K562 (cell line): ENCODE results near the gene TARM1. TPM values are rescaled to one million over a fixed set of nuclear protein-coding genes. Genes with fewer than 3 reads are reported as not detected.
A peak's percentile ranks its signal among the peaks of the same experiment; 100 is the strongest.

Experiments used
- C11orf30 ChIP-seq: fragments of 450-650 bp; IDR thresholded peaks from 2 replicates; pipeline ENCODE4 v1.6.1; 2016; ENCODE audit warnings: low read depth, mild to moderate bottlenecking
- CREB5 ChIP-seq: fragments of 250-450 bp; sonication (Bioruptor Pico); IDR thresholded peaks from 2 replicates; pipeline ENCODE4 v1.5.0; 2020; ENCODE audit warnings: mild to moderate bottlenecking
- DMBX1 ChIP-seq: fragments of 250-450 bp; sonication (Bioruptor Pico); IDR thresholded peaks from 2 replicates; pipeline ENCODE4 v1.8.0; 2022; ENCODE audit warnings: inconsistent platforms, mild to moderate bottlenecking, moderate library complexity, borderline replicate concordance
- HIVEP1 ChIP-seq: fragments of 250-450 bp; sonication (Bioruptor Pico); IDR thresholded peaks from 2 replicates; pipeline ENCODE4 v1.4.0; 2020; ENCODE audit warnings: mild to moderate bottlenecking
- HOXB6 ChIP-seq: fragments of 250-450 bp; sonication (Bioruptor Pico); IDR thresholded peaks from 2 replicates; pipeline ENCODE4 v1.5.1; 2022; ENCODE audit warnings: mild to moderate bottlenecking, borderline replicate concordance
- KLF13 ChIP-seq: fragments of 450-650 bp; IDR thresholded peaks from 2 replicates; pipeline ENCODE4 v1.6.1; 2016; ENCODE audit warnings: missing genetic modification characterization, low read depth, mild to moderate bottlenecking, missing compliant biosample characterization, moderate library complexity, borderline replicate concordance
- KLF6 ChIP-seq: fragments of 250-450 bp; sonication (Bioruptor Pico); IDR thresholded peaks from 2 replicates; pipeline ENCODE4 v1.4.0; 2020; ENCODE audit warnings: mild to moderate bottlenecking, moderate library complexity, borderline replicate concordance
- MAZ ChIP-seq, 2 experiments: fragments of 450-650 bp in 1 of 2; sonication (generic) in 1 of 2; formaldehyde crosslinking; IDR thresholded peaks in 1 of 2; conservative IDR thresholded peaks in 1 of 2; 2 replicates each; pipeline versions ENCODE4 v1.4.0 to v1.5.0; 2020; ENCODE audit warnings: mild to moderate bottlenecking in 1 of 2, missing genetic modification reagents in 1 of 2
- NFE2 ChIP-seq: IDR thresholded peaks from 2 replicates; pipeline ENCODE4 v1.6.1; 2014; ENCODE audit warnings: antibody characterized with exemption, low read depth
- NFE2L1 ChIP-seq: fragments of 450-650 bp; IDR thresholded peaks from 2 replicates; pipeline ENCODE4 v1.6.1; 2016; ENCODE audit warnings: missing genetic modification characterization, low read depth, mild to moderate bottlenecking, missing compliant biosample characterization, moderate library complexity, borderline replicate concordance
- POLR2G ChIP-seq: fragments of 200-400 bp; formaldehyde crosslinking; IDR thresholded peaks from 2 replicates; pipeline ENCODE4 v1.6.1; 2017; ENCODE audit warnings: low read depth, mild to moderate bottlenecking, antibody characterized with exemption, low read length, moderate library complexity
- RBM34 ChIP-seq: fragments of 200-400 bp; formaldehyde crosslinking; IDR thresholded peaks from 2 replicates; pipeline ENCODE4 v1.6.1; 2018; ENCODE audit warnings: low read length, borderline replicate concordance; ENCODE audit not compliant: insufficient read depth
- RFX1 ChIP-seq: fragments of 450-650 bp; IDR thresholded peaks from 2 replicates; pipeline ENCODE4 v1.6.1; 2016; ENCODE audit warnings: mild to moderate bottlenecking, moderate library complexity
- SMARCA4 ChIP-seq: fragments of 450-650 bp; IDR thresholded peaks from 2 replicates; pipeline ENCODE4 v1.6.1; 2016
- TOE1 ChIP-seq, 2 experiments: fragments of 450-650 bp in 1 of 2; sonication (generic) in 1 of 2; formaldehyde crosslinking in 1 of 2; IDR thresholded peaks; 2 replicates each; pipeline versions ENCODE4 v1.7.1 to v1.8.0; 2016 to 2022; ENCODE audit warnings: borderline replicate concordance in 2 of 2, mild to moderate bottlenecking in 2 of 2, antibody characterized with exemption in 1 of 2, inconsistent platforms in 1 of 2, low read depth in 1 of 2, missing genetic modification reagents in 1 of 2, moderate library complexity in 1 of 2
- YBX1 ChIP-seq: fragments of 450-650 bp; IDR thresholded peaks from 2 replicates; pipeline ENCODE4 v1.7.1; 2016; ENCODE audit warnings: mild to moderate bottlenecking
- ZBTB9 ChIP-seq: fragments of 450-650 bp; formaldehyde crosslinking; IDR thresholded peaks from 2 replicates; pipeline ENCODE4 v1.4.0; 2020; ENCODE audit warnings: mild to moderate bottlenecking, moderate library complexity
- ZNF274 ChIP-seq: IDR thresholded peaks from 2 replicates; pipeline ENCODE4 v1.6.1; 2011; ENCODE audit warnings: low read depth, mild to moderate bottlenecking, low read length, moderate library complexity, borderline replicate concordance
- ZNF75A ChIP-seq: fragments of 450-650 bp; formaldehyde crosslinking; IDR thresholded peaks from 2 replicates; pipeline ENCODE4 v1.4.0; 2020; ENCODE audit warnings: mild to moderate bottlenecking
- ZNF778 ChIP-seq: fragments of 450-650 bp; formaldehyde crosslinking; IDR thresholded peaks from 2 replicates; pipeline ENCODE4 v1.4.0; 2020; ENCODE audit warnings: mild to moderate bottlenecking, moderate library complexity
- polyA plus RNA-seq, 8 experiments: library from polyadenylated mRNA; depleted of rRNA in 4 of 8; stranded (reverse) in 5 of 8; unstranded in 3 of 8; fragments of >200 nt; fragmentation: Nextera tagmentation in 2 of 8; fragmentation: Illumina TruSeq in 1 of 8; extraction: Ambion mirVana in 2 of 8; extraction: Trizol in 1 of 8; gene quantifications; 2 replicates each; pipeline versions ENCODE4 v1.2.1 to v1.2.3, GENCODE V29; 2011 to 2014; ENCODE audit warnings: inconsistent platforms in 1 of 8, missing spikeins in 1 of 8
- total RNA-seq, 7 experiments: library from RNA; depleted of rRNA in 6 of 7; stranded (reverse); fragments of >200 nt in 6 of 7; fragmentation: Illumina TruSeq in 2 of 7; extraction: Trizol in 2 of 7; gene quantifications; 2 replicates each; pipeline versions ENCODE4 v1.2.1 to v1.2.3, GENCODE V29; 2011 to 2021; ENCODE audit warnings: low replicate concordance in 1 of 7

Gene TARM1
- total and polyA plus RNA-seq, 9 of the 15 experiments (the other 6 are each of a cell fraction or from before 2014, with no cell fraction given) = not detected

DNA sequence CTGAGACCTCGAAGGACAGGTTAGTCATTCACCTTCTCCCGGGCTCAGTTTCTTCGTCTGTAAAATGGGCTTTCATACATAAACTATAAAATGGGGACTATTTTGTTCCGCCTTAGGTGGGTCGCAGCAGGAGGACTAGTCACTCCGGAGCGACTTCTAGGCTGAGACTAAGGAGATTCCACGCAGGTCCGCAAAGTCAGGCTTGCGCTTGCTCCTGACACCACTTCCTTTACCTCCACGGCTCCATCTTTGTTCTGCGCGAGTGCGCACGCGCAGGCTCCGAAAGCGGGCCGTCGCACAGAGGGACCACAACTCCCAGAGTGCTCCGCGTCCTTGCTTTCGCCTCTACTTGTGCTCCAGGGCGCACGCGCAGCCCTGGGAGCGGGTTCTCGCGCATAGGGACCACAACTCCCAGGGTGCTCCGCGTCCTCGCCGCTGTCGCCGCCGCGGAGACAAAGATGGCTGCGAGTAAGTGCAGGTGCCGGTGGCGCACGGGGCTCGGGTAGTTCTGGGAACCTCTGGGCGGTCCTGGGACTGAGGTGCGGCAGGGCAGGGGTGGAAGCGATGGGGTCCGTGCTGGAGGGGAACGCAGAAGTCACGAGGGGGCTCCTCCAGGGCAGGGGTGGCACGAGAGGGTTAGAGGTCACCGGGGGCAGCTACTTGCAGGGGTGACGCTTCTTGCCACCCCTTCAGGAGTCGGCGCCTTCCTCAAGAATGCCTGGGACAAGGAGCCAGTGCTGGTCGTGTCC, 21.4 kb upstream of the TARM1 start, which contains the start of gene NDUFA3 (continued):
- TF ChIP-seq ZBTB9 = no peak
- no peak for TF ChIP-seq SMARCA4
- no peak for TF ChIP-seq ZNF778 (CRISPR knock-in tag)
- no peak for TF ChIP-seq CREB5
- no peak for TF ChIP-seq YBX1
- TF ChIP-seq NFE2L1 (tag) = no peak
- peak; percentile 31; the same call in 1 of the 2 replicates for TF ChIP-seq TOE1 (IDR thresholded peaks at IDR 0.05; ENCODE audit: borderline replicate concordance)
- TF ChIP-seq TOE1 (CRISPR knock-in tag; IDR thresholded peaks at IDR 0.05; ENCODE audit: borderline replicate concordance, low read depth) = no peak
- TF ChIP-seq RBM34 = no peak
- TF ChIP-seq HOXB6 (CRISPR knock-in tag) = no peak
- no peak for TF ChIP-seq RFX1
- peak; percentile 93 for TF ChIP-seq C11orf30
- TF ChIP-seq MAZ (CRISPR knock-in tag; conservative IDR thresholded peaks at IDR 0.05 in 1 of 2, IDR thresholded peaks at IDR 0.05 in 1 of 2) = peak; percentile 52 to 55; a peak in 2 of 4 replicates
- 0 out of 2 replicates have a peak, but pooled peaks have one; percentile 46 for TF ChIP-seq KLF13
- peak; percentile 95 for TF ChIP-seq POLR2G
- TF ChIP-seq HIVEP1 = no peak
- TF ChIP-seq NFE2 = no peak
- no peak for TF ChIP-seq ZNF75A (CRISPR knock-in tag)
- TF ChIP-seq KLF6 (CRISPR knock-in tag) = 0 out of 2 replicates have a peak, but pooled peaks have one; percentile 20
- peak; percentile 61 for TF ChIP-seq DMBX1 (CRISPR knock-in tag)
- TF ChIP-seq ZNF274 = no peak
